HepG2 (cell line): ENCODE data around the gene ODAM. TPM values are rescaled to one million over a fixed set of nuclear protein-coding genes. Genes with fewer than 3 reads are reported as not detected.

Experiments
- BHLHE40 ChIP-seq: IDR thresholded peaks from 2 replicates; pipeline ENCODE4 v1.6.1; 2011; ENCODE audit warnings: low read length, improper control_type of control experiment
- CREM ChIP-seq, 2 experiments: sonication (generic) in 1 of 2; formaldehyde crosslinking in 1 of 2; IDR thresholded peaks; 2 replicates each; pipeline versions ENCODE4 v1.4.0 to v1.6.1; 2016 to 2020; ENCODE audit warnings: antibody characterized with exemption in 1 of 2, mild to moderate bottlenecking in 1 of 2, missing genetic modification reagents in 1 of 2
- CTCF ChIP-seq: sonication (generic); formaldehyde crosslinking; IDR thresholded peaks from 2 replicates; pipeline ENCODE4 v1.5.0; 2020; ENCODE audit warnings: mild to moderate bottlenecking, missing genetic modification reagents, moderate library complexity
- FOSL2 ChIP-seq: sonication (generic); formaldehyde crosslinking; IDR thresholded peaks from 2 replicates; pipeline ENCODE4 v1.4.0; 2020; ENCODE audit warnings: missing genetic modification reagents
- GATAD1 ChIP-seq: IDR thresholded peaks from 2 replicates; pipeline ENCODE4 v1.6.1; 2016; ENCODE audit warnings: missing genetic modification reagents, missing compliant biosample characterization
- KDM5A ChIP-seq: fragments of 200-600 bp; sonication (generic); IDR thresholded peaks from 2 replicates; pipeline ENCODE4 v1.7.0; 2018; ENCODE audit warnings: antibody characterized with exemption, mild to moderate bottlenecking, low read length, borderline replicate concordance
- MLXIP ChIP-seq: sonication (generic); formaldehyde crosslinking; IDR thresholded peaks from 2 replicates; pipeline ENCODE4 v1.9.0; 2021; ENCODE audit warnings: missing genetic modification reagents, borderline replicate concordance
- NFIC ChIP-seq: IDR thresholded peaks from 2 replicates; pipeline ENCODE4 v1.6.1; 2012; ENCODE audit warnings: mild to moderate bottlenecking, low read length, inconsistent platforms
- PHF21A ChIP-seq: sonication (generic); formaldehyde crosslinking; IDR thresholded peaks from 2 replicates; pipeline ENCODE4 v1.5.0; 2020; ENCODE audit warnings: mild to moderate bottlenecking, missing genetic modification reagents
- RBM39 ChIP-seq: fragments of 200-400 bp; formaldehyde crosslinking; IDR thresholded peaks from one replicate; pipeline ENCODE4 v1.6.1; 2018; ENCODE audit warnings: antibody characterized with exemption, mild to moderate bottlenecking, low read depth, low read length; ENCODE audit not compliant: poor library complexity, severe bottlenecking
- ZBTB20 ChIP-seq: sonication (generic); formaldehyde crosslinking; IDR thresholded peaks from 2 replicates; pipeline ENCODE4 v1.8.1; 2023; ENCODE audit warnings: missing genetic modification reagents, low read depth, mild to moderate bottlenecking, borderline replicate concordance
- ZMAT3 ChIP-seq: sonication (generic); formaldehyde crosslinking; conservative IDR thresholded peaks from 2 replicates; pipeline ENCODE4 v1.7.0; 2021; ENCODE audit warnings: missing genetic modification reagents
- ZNF138 ChIP-seq: sonication (generic); formaldehyde crosslinking; IDR thresholded peaks from 2 replicates; pipeline ENCODE4 v1.5.0; 2020; ENCODE audit warnings: mild to moderate bottlenecking, low read depth, missing genetic modification reagents
- ZNF34 ChIP-seq: sonication (generic); formaldehyde crosslinking; IDR thresholded peaks from 2 replicates; pipeline ENCODE4 v1.4.0; 2020; ENCODE audit warnings: mild to moderate bottlenecking, missing genetic modification reagents, borderline replicate concordance
- ZNF430 ChIP-seq: sonication (generic); formaldehyde crosslinking; IDR thresholded peaks from 2 replicates; pipeline ENCODE4 v1.9.0; 2021; ENCODE audit warnings: mild to moderate bottlenecking, missing genetic modification reagents
- ZNF597 ChIP-seq: sonication (generic); formaldehyde crosslinking; IDR thresholded peaks from 2 replicates; pipeline ENCODE4 v1.5.0; 2020; ENCODE audit warnings: missing genetic modification reagents
- ZNF605 ChIP-seq: sonication (generic); formaldehyde crosslinking; IDR thresholded peaks from 2 replicates; pipeline ENCODE4 v1.8.0; 2022; ENCODE audit warnings: mild to moderate bottlenecking, missing genetic modification reagents
- ZNF772 ChIP-seq: sonication (generic); formaldehyde crosslinking; IDR thresholded peaks from 2 replicates; pipeline ENCODE4 v1.5.0; 2020; ENCODE audit warnings: mild to moderate bottlenecking, missing genetic modification reagents
- polyA plus RNA-seq, 8 experiments: library from polyadenylated mRNA; depleted of rRNA in 3 of 8; stranded (reverse) in 7 of 8; unstranded in 1 of 8; fragments of >200 nt; fragmentation: Illumina TruSeq in 4 of 8; extraction: Trizol in 4 of 8; gene quantifications; 2 replicates each; pipeline versions ENCODE4 v1.2.1 to v1.2.3, GENCODE V29; 2011 to 2016; ENCODE audit warnings: low read depth in 4 of 8, missing spikeins in 1 of 8, mixed read lengths in 1 of 8; ENCODE audit not compliant: insufficient read depth in 1 of 8
- total RNA-seq, 5 experiments: library from RNA; depleted of rRNA; stranded (reverse); fragments of >200 nt; fragmentation: Illumina TruSeq; extraction: Trizol; gene quantifications; 2 replicates each; pipeline ENCODE4 v1.2.3, GENCODE V29; 2016; ENCODE audit warnings: low read depth in 1 of 5

The ODAM gene
- total and polyA plus RNA-seq, 2 of the 13 experiments (the other 11 are each of a cell fraction or from before 2014, with no cell fraction given): 94.6 to 115 TPM

GRCh38 chr4:70182517-70183167, 12.9 kb upstream of the ODAM start (continued):
- TF ChIP-seq MLXIP (CRISPR knock-in tag): no peak
- TF ChIP-seq CTCF: no peak
- TF ChIP-seq ZNF138 (CRISPR knock-in tag): no peak
- peak; percentile 68; the same call in 1 of the 2 replicates for TF ChIP-seq ZMAT3 (CRISPR knock-in tag)
- no peak for TF ChIP-seq ZNF34 (CRISPR knock-in tag)
- TF ChIP-seq ZNF772 (CRISPR knock-in tag): peak; percentile 77; the same call in 1 of the 2 replicates
- TF ChIP-seq RBM39: no peak
- TF ChIP-seq CREM (IDR thresholded peaks at IDR 0.05): peak; percentile 99
- no peak for TF ChIP-seq CREM (CRISPR knock-in tag; IDR thresholded peaks at IDR 0.05)
- TF ChIP-seq ZBTB20 (CRISPR knock-in tag): peak; percentile 56
- TF ChIP-seq ZNF605: no peak
- TF ChIP-seq KDM5A: 0 out of 2 replicates have a peak, but pooled peaks have one; percentile 2
- TF ChIP-seq FOSL2 (CRISPR knock-in tag): peak; percentile 70
- no peak for TF ChIP-seq BHLHE40
- peak; percentile 89 for TF ChIP-seq PHF21A (CRISPR knock-in tag)
- TF ChIP-seq ZNF597: no peak
- TF ChIP-seq GATAD1 (CRISPR knock-in tag): peak; percentile 10; the same call in 1 of the 2 replicates
- no peak for TF ChIP-seq ZNF430 (CRISPR knock-in tag)
- peak; percentile 100 for TF ChIP-seq NFIC
